MM.1S (cell line): ENCODE measurements around the gene DOCK11.

ENCODE experiments used
- CTCF ChIP-seq: fragments of 300-600 bp; sonication (generic); IDR thresholded peaks from 2 replicates; pipeline ENCODE4 v1.5.1; 2016; ENCODE audit warnings: antibody characterized with exemption, low read length, mixed read lengths
- EZH2 ChIP-seq: fragments of 300-600 bp; sonication (generic); optimal IDR thresholded peaks from 2 replicates; pipeline ENCODE3; 2017; ENCODE audit warnings: low read depth, mild to moderate bottlenecking, antibody characterized with exemption, low read length, mixed read lengths
- EZH2phosphoT487 ChIP-seq: fragments of 300-600 bp; sonication (generic); IDR thresholded peaks from 2 replicates; pipeline ENCODE4 v1.6.1; 2018; ENCODE audit warnings: antibody characterized with exemption, low read length

- no peak for TF ChIP-seq CTCF
- TF ChIP-seq EZH2 = no peak
- TF ChIP-seq EZH2phosphoT487 = no peak
These were observed 14.5 kb downstream of the DOCK11 start for GRCh38 chrX:118510111-118510510.
